ENCODE data around the gene C1orf167. TPM values are rescaled to one million over a fixed set of nuclear protein-coding genes. Genes with fewer than 3 reads are reported as not detected.

The C1orf167 gene
- total RNA-seq, 1 donor from 2014 or later = not detected

DNA sequence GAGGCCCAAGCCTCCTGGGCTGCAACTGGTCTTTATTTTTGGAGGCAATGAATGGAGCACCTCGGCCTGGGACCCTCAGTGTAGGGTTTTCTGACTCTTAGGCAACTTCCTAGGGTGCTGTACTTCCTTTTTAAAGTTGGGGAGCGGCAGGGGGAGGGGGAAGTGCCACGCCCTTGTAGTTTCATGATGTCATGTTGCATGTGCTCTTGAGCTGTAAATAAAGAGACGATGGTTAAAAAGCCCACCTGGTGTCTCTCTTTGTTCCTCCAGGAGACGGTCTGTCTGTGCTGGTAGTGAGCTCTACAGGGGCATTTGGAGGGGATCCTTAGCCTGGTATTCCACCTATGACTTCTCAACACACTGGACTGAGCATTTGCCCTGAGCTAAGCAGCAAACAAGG is 36.4 kb upstream of the C1orf167 start:
- TF ChIP-seq EZH2phosphoT487 (IDR thresholded peaks at IDR 0.05) = no peak
- Mint-ChIP-seq H3K36me3 (no peaks in the 10 kb centered on the region), H3K4me1 (peaks cover 20% of the 10 kb centered on the region), H3K9me3 (no peaks in the 10 kb centered on the region), H3K4me3 (no peak overlapping the region), H3K27me3 (ENCODE audit: insufficient read depth, low read depth) (peaks cover 12% of the 10 kb centered on the region), H3K27ac (no peak overlapping the region)
- Histone ChIP-seq H3K79me2 (ENCODE audit: low read depth) (no peaks in the 10 kb centered on the region), H3K4me1 (peaks cover 9% of the 10 kb centered on the region), H3K4me2 (no peak overlapping the region), H3K36me3 (no peaks in the 10 kb centered on the region), H3F3A (ENCODE audit: low read depth) (peaks cover 8% of the 10 kb centered on the region), H3K27ac (no peak overlapping the region), H3K9ac (no peak overlapping the region), H3K4me3 (no peak overlapping the region), H3K27me3 (no peaks in the 10 kb centered on the region), H4K20me1 (ENCODE audit: low read depth) (peaks cover 2% of the 10 kb centered on the region), H3K9me3 (ENCODE audit: low read depth) (no peaks in the 10 kb centered on the region), H2AFZ (replicated peaks) (no peak overlapping the region)
- DNase-seq (ENCODE audit: low spot score) = no peak

DNA sequence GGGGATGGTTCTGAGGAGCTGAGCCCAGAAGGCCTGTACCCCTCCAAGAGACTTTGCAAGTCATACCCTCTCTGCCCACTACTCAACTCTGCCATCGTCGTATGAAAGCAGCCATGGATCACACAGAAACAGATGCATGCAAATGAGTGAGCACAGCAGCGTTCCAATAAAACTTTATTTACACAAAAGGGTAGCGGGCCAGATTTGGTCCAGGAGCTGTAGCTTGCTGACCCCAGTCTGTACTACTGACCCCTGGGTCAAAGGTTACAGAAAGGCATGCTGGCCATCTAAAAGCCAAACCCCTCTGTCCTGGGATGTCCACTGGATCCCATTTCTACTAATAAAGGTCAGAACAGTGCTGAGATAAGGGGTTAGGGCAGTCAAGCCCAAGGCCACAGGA is 34.9 kb upstream of the C1orf167 start:
- H3K4me1 Mint-ChIP-seq = peaks cover 32% of the 10 kb centered on the region
- Histone ChIP-seq H3K27ac (no peak overlapping the region), H3K4me2 (no peak overlapping the region), H2AFZ (replicated peaks) (no peak overlapping the region), H3K27me3 (no peaks in the 10 kb centered on the region), H3K4me3 (no peak overlapping the region), H3K4me1 (peaks cover 17% of the 10 kb centered on the region), H3K79me2 (ENCODE audit: low read depth) (no peaks in the 10 kb centered on the region), H3K9me3 (ENCODE audit: low read depth) (no peaks in the 10 kb centered on the region), H3F3A (ENCODE audit: low read depth) (peaks cover 21% of the 10 kb centered on the region), H4K20me1 (ENCODE audit: low read depth) (no peaks in the 10 kb centered on the region), H3K36me3 (no peaks in the 10 kb centered on the region), H3K9ac (no peak overlapping the region)
- no peak for TF ChIP-seq EZH2 (IDR thresholded peaks at IDR 0.05)
- TF ChIP-seq, protein P1, sequence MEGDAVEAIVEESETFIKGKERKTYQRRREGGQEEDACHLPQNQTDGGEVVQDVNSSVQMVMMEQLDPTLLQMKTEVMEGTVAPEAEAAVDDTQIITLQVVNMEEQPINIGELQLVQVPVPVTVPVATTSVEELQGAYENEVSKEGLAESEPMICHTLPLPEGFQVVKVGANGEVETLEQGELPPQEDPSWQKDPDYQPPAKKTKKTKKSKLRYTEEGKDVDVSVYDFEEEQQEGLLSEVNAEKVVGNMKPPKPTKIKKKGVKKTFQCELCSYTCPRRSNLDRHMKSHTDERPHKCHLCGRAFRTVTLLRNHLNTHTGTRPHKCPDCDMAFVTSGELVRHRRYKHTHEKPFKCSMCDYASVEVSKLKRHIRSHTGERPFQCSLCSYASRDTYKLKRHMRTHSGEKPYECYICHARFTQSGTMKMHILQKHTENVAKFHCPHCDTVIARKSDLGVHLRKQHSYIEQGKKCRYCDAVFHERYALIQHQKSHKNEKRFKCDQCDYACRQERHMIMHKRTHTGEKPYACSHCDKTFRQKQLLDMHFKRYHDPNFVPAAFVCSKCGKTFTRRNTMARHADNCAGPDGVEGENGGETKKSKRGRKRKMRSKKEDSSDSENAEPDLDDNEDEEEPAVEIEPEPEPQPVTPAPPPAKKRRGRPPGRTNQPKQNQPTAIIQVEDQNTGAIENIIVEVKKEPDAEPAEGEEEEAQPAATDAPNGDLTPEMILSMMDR (IDR thresholded peaks at IDR 0.05) = no peak
- no peak for TF ChIP-seq EZH2phosphoT487 (IDR thresholded peaks at IDR 0.05)
- H3K27me3 Mint-ChIP-seq (ENCODE audit: insufficient read depth, low read depth) = peaks cover 12% of the 10 kb centered on the region
- DNase-seq (ENCODE audit: low spot score) = no peak
- no peaks in the 10 kb centered on the region for H3K36me3 Mint-ChIP-seq
- no peak overlapping the region for H3K4me3 Mint-ChIP-seq
- no peak overlapping the region for H3K27ac Mint-ChIP-seq
- H3K9me3 Mint-ChIP-seq = no peaks in the 10 kb centered on the region

DNA sequence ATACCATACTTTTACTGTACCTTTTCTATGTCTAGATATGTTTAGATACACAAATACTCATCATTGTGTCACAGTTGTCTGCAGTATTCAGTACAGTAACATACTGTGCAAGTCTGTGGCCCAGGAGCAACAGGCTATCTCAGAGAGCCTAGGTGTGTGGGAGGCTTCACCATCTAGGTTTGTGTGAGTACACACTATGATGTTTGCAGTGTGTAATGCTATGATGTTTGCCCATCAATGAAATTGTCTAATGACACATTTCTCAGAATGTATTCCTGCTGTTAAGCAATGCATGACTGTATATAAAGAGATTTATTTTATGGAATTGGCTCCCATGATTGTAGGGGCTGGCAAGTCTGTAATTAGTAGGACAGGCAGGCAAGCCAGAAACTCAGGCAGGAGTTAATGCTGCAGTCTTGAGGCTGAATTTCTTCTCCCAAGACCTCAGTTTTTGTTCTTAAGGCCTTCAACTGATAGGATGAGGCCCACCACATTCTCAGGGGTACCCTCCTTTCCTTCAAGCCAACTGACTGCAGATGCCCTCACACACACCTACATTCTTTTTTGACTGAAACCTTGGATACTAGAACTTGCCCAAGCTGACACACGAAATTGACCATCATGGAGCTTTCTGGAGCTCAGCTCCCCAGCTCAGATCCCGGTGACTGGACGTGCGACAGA is 33.7 kb upstream of the C1orf167 start:
- Histone ChIP-seq H3K79me2 (ENCODE audit: low read depth) (no peaks in the 10 kb centered on the region), H3F3A (ENCODE audit: low read depth) (peaks cover 22% of the 10 kb centered on the region), H3K9ac (no peak overlapping the region), H3K4me1 (peaks cover 21% of the 10 kb centered on the region), H3K4me3 (no peak overlapping the region), H3K27me3 (no peaks in the 10 kb centered on the region), H3K27ac (no peak overlapping the region), H4K20me1 (ENCODE audit: low read depth) (no peaks in the 10 kb centered on the region), H2AFZ (replicated peaks) (no peak overlapping the region), H3K4me2 (no peak overlapping the region), H3K9me3 (ENCODE audit: low read depth) (no peaks in the 10 kb centered on the region), H3K36me3 (no peaks in the 10 kb centered on the region)
- Mint-ChIP-seq H3K4me3 (no peak overlapping the region), H3K9me3 (no peaks in the 10 kb centered on the region), H3K36me3 (no peaks in the 10 kb centered on the region), H3K27ac (no peak overlapping the region), H3K4me1 (peaks cover 42% of the 10 kb centered on the region), H3K27me3 (ENCODE audit: insufficient read depth, low read depth) (peaks cover 15% of the 10 kb centered on the region)
- no peak for DNase-seq (ENCODE audit: low spot score)
- TF ChIP-seq, protein P1 (IDR thresholded peaks at IDR 0.05) = no peak
- TF ChIP-seq EZH2phosphoT487 (IDR thresholded peaks at IDR 0.05) (no peak), EZH2 (IDR thresholded peaks at IDR 0.05) (no peak)

DNA sequence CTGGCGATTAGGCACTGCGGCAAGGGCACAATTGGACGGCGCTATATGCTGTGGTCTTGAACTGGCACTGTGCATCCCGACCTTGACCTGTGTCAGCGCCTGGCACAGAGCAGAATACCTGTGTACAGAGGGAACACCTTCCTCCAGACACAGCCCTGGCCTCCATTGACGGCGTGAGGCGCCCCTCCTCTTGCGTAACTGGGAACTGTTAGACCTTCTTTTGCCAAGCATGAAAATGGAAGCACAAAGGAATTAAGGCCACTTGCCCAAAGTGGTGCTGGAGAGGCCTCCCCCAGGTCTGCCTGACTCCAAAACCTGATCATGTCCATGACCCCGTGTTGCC is 32.9 kb upstream of the C1orf167 start:
- no peak overlapping the region for H3K4me3 Mint-ChIP-seq
- Histone ChIP-seq H4K20me1 (ENCODE audit: low read depth) (no peaks in the 10 kb centered on the region), H3K4me1 (peaks cover 21% of the 10 kb centered on the region), H3K79me2 (ENCODE audit: low read depth) (no peaks in the 10 kb centered on the region), H3K4me2 (no peak overlapping the region), H3K9me3 (ENCODE audit: low read depth) (no peaks in the 10 kb centered on the region), H3K9ac (no peak overlapping the region), H2AFZ (replicated peaks) (no peak overlapping the region), H3K27me3 (no peaks in the 10 kb centered on the region), H3K36me3 (no peaks in the 10 kb centered on the region), H3F3A (ENCODE audit: low read depth) (peaks cover 22% of the 10 kb centered on the region), H3K27ac (no peak overlapping the region), H3K4me3 (no peak overlapping the region)
- H3K9me3 Mint-ChIP-seq = no peaks in the 10 kb centered on the region
- no peak overlapping the region for H3K27ac Mint-ChIP-seq
- TF ChIP-seq, protein P1 (IDR thresholded peaks at IDR 0.05) = no peak
- TF ChIP-seq EZH2 (IDR thresholded peaks at IDR 0.05) = no peak
- TF ChIP-seq EZH2phosphoT487 (IDR thresholded peaks at IDR 0.05) = no peak
- H3K4me1 Mint-ChIP-seq = peaks cover 42% of the 10 kb centered on the region
- H3K36me3 Mint-ChIP-seq = no peaks in the 10 kb centered on the region
- DNase-seq (ENCODE audit: low spot score) = no peak
- peaks cover 15% of the 10 kb centered on the region for H3K27me3 Mint-ChIP-seq (ENCODE audit: insufficient read depth, low read depth)
